SU-DHL-6 (cell line): ENCODE data around the gene NINJ2.
A peak's percentile ranks its signal among the peaks of the same experiment; 100 is the strongest.

ENCODE experiments used
- H2AFZ ChIP-seq: fragments of 200-600 bp; sonication (generic); 2 replicates; pipeline ENCODE4 v1.6.1; 2014; ENCODE audit warnings: low read depth, mild to moderate bottlenecking, moderate library complexity, mixed read lengths, antibody characterized with exemption, low read length; ENCODE audit not compliant: severe bottlenecking
- H3F3A ChIP-seq: fragments of 200-600 bp; shearing (Covaris generic); 2 replicates; pipeline ENCODE4 v1.6.0; 2016; ENCODE audit warnings: antibody characterized with exemption, mild to moderate bottlenecking; ENCODE audit not compliant: insufficient read depth
- H3K27ac ChIP-seq: fragments of 200-600 bp; sonication (generic); 2 replicates; pipeline ENCODE4 v1.5.1; 2016; ENCODE audit warnings: low read depth, mild to moderate bottlenecking, low read length, moderate library complexity, mixed read lengths
- H3K27me3 ChIP-seq: fragments of 200-600 bp; sonication (generic), shearing (Covaris generic); 2 replicates; pipeline ENCODE4 v1.6.0; 2014; ENCODE audit warnings: mild to moderate bottlenecking, low read length
- H3K36me3 ChIP-seq: fragments of 200-600 bp; sonication (generic); 2 replicates; pipeline ENCODE4 v1.6.1; 2014; ENCODE audit warnings: mild to moderate bottlenecking, low read length, mixed read lengths
- H3K4me2 ChIP-seq: fragments of 300-600, 200-600 bp; shearing (Covaris generic), sonication (generic); 2 replicates; pipeline ENCODE4 v1.6.0; 2014; ENCODE audit warnings: low read length, low read depth, mild to moderate bottlenecking; ENCODE audit not compliant: poor library complexity, severe bottlenecking
- H3K4me3 ChIP-seq: fragments of 200-600 bp; sonication (generic); 2 replicates; pipeline ENCODE4 v1.5.1; 2014; ENCODE audit warnings: antibody characterized with exemption, low read length, mild to moderate bottlenecking, mixed read lengths; ENCODE audit not compliant: insufficient read depth, poor library complexity, severe bottlenecking
- H3K79me2 ChIP-seq: fragments of 200-600 bp; sonication (generic); 2 replicates; pipeline ENCODE4 v1.6.1; 2014; ENCODE audit warnings: mild to moderate bottlenecking, low read length, moderate library complexity; ENCODE audit not compliant: insufficient read depth
- H3K9ac ChIP-seq: fragments of 200-600 bp; sonication (generic); 2 replicates; pipeline ENCODE4 v1.7.0; 2014; ENCODE audit warnings: mild to moderate bottlenecking, low read length
- H3K9me2 ChIP-seq: fragments of 200-600 bp; sonication (generic); replicated peaks from 2 replicates; pipeline ENCODE4 v1.6.1; 2014; ENCODE audit warnings: low read length; ENCODE audit not compliant: insufficient read depth
- H3K9me3 ChIP-seq: fragments of 200-600 bp; sonication (generic); 2 replicates; pipeline ENCODE4 v1.6.1; 2014; ENCODE audit warnings: low read length, mixed read lengths; ENCODE audit not compliant: insufficient read depth
- H4K20me1 ChIP-seq: fragments of 200-600 bp; sonication (generic); 2 replicates; pipeline ENCODE4 v1.6.1; 2014; ENCODE audit warnings: low read depth, mild to moderate bottlenecking, antibody characterized with exemption, low read length, moderate library complexity, mixed read lengths
- EZH2phosphoT487 ChIP-seq: fragments of 200-600 bp; sonication (generic), shearing (Covaris generic); conservative IDR thresholded peaks from 2 replicates; pipeline ENCODE4 v1.6.1; 2018; ENCODE audit warnings: mild to moderate bottlenecking, antibody characterized with exemption, low read length, moderate library complexity, mixed read lengths
- TF ChIP-seq, protein P1 (sequence below): fragments of 200-600 bp; sonication (generic); IDR thresholded peaks from one replicate; pipeline ENCODE4 v1.5.1; 2017; ENCODE audit warnings: antibody characterized with exemption, mild to moderate bottlenecking, low read length, moderate library complexity; ENCODE audit not compliant: insufficient read depth, poor library complexity, severe bottlenecking

Gene NINJ2

GRCh38 chr12:644818-645552 is 18.3 kb downstream of the NINJ2 start:
- H3K4me2 ChIP-seq, result no peak overlapping the region
- no peaks in the 10 kb centered on the region for H3K9me2 ChIP-seq
- no peaks in the 10 kb centered on the region for H4K20me1 ChIP-seq
- no peak overlapping the region for H3K4me3 ChIP-seq
- no peaks in the 10 kb centered on the region for H3K27me3 ChIP-seq
- no peaks in the 10 kb centered on the region for H3K9me3 ChIP-seq
- no peaks in the 10 kb centered on the region for H3K36me3 ChIP-seq
- H3K9ac ChIP-seq, result no peak overlapping the region
- H2AFZ ChIP-seq, result no peak overlapping the region
- no peak overlapping the region for H3K27ac ChIP-seq
- peaks cover 32% of the 10 kb centered on the region; the same call in 1 of the 2 replicates for H3F3A ChIP-seq
- no peak for TF ChIP-seq EZH2phosphoT487
- TF ChIP-seq, protein P1, sequence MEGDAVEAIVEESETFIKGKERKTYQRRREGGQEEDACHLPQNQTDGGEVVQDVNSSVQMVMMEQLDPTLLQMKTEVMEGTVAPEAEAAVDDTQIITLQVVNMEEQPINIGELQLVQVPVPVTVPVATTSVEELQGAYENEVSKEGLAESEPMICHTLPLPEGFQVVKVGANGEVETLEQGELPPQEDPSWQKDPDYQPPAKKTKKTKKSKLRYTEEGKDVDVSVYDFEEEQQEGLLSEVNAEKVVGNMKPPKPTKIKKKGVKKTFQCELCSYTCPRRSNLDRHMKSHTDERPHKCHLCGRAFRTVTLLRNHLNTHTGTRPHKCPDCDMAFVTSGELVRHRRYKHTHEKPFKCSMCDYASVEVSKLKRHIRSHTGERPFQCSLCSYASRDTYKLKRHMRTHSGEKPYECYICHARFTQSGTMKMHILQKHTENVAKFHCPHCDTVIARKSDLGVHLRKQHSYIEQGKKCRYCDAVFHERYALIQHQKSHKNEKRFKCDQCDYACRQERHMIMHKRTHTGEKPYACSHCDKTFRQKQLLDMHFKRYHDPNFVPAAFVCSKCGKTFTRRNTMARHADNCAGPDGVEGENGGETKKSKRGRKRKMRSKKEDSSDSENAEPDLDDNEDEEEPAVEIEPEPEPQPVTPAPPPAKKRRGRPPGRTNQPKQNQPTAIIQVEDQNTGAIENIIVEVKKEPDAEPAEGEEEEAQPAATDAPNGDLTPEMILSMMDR, result no peak
- H3K79me2 ChIP-seq, result no peaks in the 10 kb centered on the region

DNA sequence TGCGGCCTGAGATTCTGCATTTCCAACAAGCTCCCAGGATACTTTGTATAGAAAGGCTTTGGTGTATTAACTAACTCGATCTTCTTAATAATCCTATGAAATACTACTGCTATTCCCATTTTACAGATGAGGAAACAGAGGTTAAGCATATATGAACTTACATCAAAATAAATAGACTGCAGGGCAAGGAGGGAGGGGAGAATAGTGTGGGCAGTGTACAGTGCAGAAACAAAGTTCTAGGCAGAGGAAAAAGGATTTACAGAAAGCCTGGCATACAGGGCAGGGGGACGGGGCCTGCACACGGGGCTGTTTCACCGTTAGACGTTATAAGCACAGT is 19.0 kb downstream of the NINJ2 start:
- H4K20me1 ChIP-seq, result no peaks in the 10 kb centered on the region
- no peak overlapping the region for H2AFZ ChIP-seq
- no peaks in the 10 kb centered on the region for H3K9me2 ChIP-seq
- no peak overlapping the region for H3K9ac ChIP-seq
- H3F3A ChIP-seq, result peaks cover 38% of the 10 kb centered on the region; the same call in 1 of the 2 replicates
- H3K27ac ChIP-seq, result no peak overlapping the region
- no peaks in the 10 kb centered on the region for H3K36me3 ChIP-seq
- H3K9me3 ChIP-seq, result no peaks in the 10 kb centered on the region
- H3K27me3 ChIP-seq, result no peaks in the 10 kb centered on the region
- H3K4me3 ChIP-seq, result no peak overlapping the region
- no peaks in the 10 kb centered on the region for H3K79me2 ChIP-seq
- TF ChIP-seq, protein P1, result no peak
- no peak for TF ChIP-seq EZH2phosphoT487
- no peak overlapping the region for H3K4me2 ChIP-seq

GRCh38 chr12:643475-644302 is 19.6 kb downstream of the NINJ2 start:
- Histone ChIP-seq H3K36me3 (no peaks in the 10 kb centered on the region), H3K9me3 (no peaks in the 10 kb centered on the region), H3K27ac (peak overlapping the region; percentile 49), H3K4me3 (peak overlapping the region; percentile 56), H3K9me2 (no peaks in the 10 kb centered on the region), H3K9ac (peak overlapping the region; percentile 83), H3K4me2 (peak overlapping the region; percentile 73), H4K20me1 (no peaks in the 10 kb centered on the region), H3K27me3 (no peaks in the 10 kb centered on the region), H3F3A (peaks cover 38% of the 10 kb centered on the region; the same call in 1 of the 2 replicates), H2AFZ (peak overlapping the region; percentile 85), H3K79me2 (no peaks in the 10 kb centered on the region)
- TF ChIP-seq, protein P1, result no peak
- no peak for TF ChIP-seq EZH2phosphoT487
